ENCODE data around the gene GNB1.
A peak's percentile ranks its signal among the peaks of the same experiment; 100 is the strongest.

GNB1 gene

GRCh38 chr1:1915911-1916840 lies 25.3 kb upstream of the GNB1 start:
- Histone ChIP-seq H2BK5ac (ENCODE audit: low read length) (peak overlapping the region; percentile 66), H2BK12ac (ENCODE audit: low read length) (peak overlapping the region; percentile 73)
- no CpG with 5 or more reads among the region's 23 CpGs for WGBS, 2 donors (ENCODE audit: extremely low coverage in 2 of 2, insufficient read length in 2 of 2, insufficient replicate concordance in 1 of 2)

GRCh38 chr1:1914971-1915692 lies 24.2 kb upstream of the GNB1 start, which contains the start of gene CALML6:
Gene CALML6 (plus strand): TSS chr1:1915260. CDS start chr1:1915281, 21 bp downstream.
- Histone ChIP-seq H3K36me3 (replicated peaks in 1 of 2; ENCODE audit: control insufficient read depth in 2 of 2, insufficient read depth in 2 of 2, low read length in 2 of 2) (no peaks in the 10 kb centered on the region), H3K4me3 (ENCODE audit: low read length in 2 of 2) (no peak within 1 kb of the TSS), H2BK5ac (ENCODE audit: low read length) (peak within 1 kb of the TSS; percentile 66), H2BK12ac (ENCODE audit: low read length) (peak within 1 kb of the TSS; percentile 84), H2AFZ (ENCODE audit: low read length) (no peak within 1 kb of the TSS), H3K79me1 (ENCODE audit: low read depth, low read length) (peaks cover 3% of the 10 kb centered on the region), H3K18ac (ENCODE audit: low read length) (peak within 1 kb of the TSS; percentile 76), H3K4me1 (ENCODE audit: control insufficient read depth in 2 of 2, insufficient read depth in 1 of 2, low read depth in 1 of 2, low read length in 2 of 2) (peaks cover 8 to 10% of the 10 kb centered on the region in 2 donors), H3K4ac (ENCODE audit: low read length) (no peak within 1 kb of the TSS), H2BK120ac (ENCODE audit: low read depth, low read length) (no peak within 1 kb of the TSS), H4K8ac (ENCODE audit: low read depth, low read length) (peak within 1 kb of the TSS; percentile 4), H3K4me2 (ENCODE audit: insufficient read depth, low read length, poor library complexity, severe bottlenecking) (no peak within 1 kb of the TSS), H2BK15ac (ENCODE audit: low read length) (peak within 1 kb of the TSS; percentile 55), H3K27ac (replicated peaks; ENCODE audit: low read length) (no peak within 1 kb of the TSS), H4K91ac (ENCODE audit: low read depth, low read length, poor library complexity) (no peak within 1 kb of the TSS), H3K14ac (ENCODE audit: low read length) (no peak within 1 kb of the TSS), H3K9me3 (replicated peaks in 1 of 2; ENCODE audit: control insufficient read depth in 2 of 2, insufficient read depth in 1 of 2, low read depth in 1 of 2, low read length in 2 of 2) (no peaks in the 10 kb centered on the region), H3K27me3 (ENCODE audit: control insufficient read depth in 3 of 3, insufficient read depth in 3 of 3, low read depth in 1 of 3, low read length in 3 of 3) (peaks cover 0 to 47% (median 9%) of the 10 kb centered on the region in 3 experiments), H2AK5ac (ENCODE audit: low read depth, low read length) (peak within 1 kb of the TSS; percentile 97), H3K9ac (ENCODE audit: low read depth, low read length, poor library complexity) (peak within 1 kb of the TSS; percentile 77), H3K23ac (ENCODE audit: low read depth, low read length, poor library complexity) (peak within 1 kb of the TSS; percentile 73)
- no CpG with 5 or more reads among the region's 15 CpGs for WGBS, 2 donors (ENCODE audit: extremely low coverage in 2 of 2, insufficient read length in 2 of 2, insufficient replicate concordance in 1 of 2)
- DNase-seq (ENCODE audit: low spot score), result no peak

More at GRCh38 chr1:1915911-1916840, 25.3 kb upstream of the GNB1 start:
- H3K9me3 ChIP-seq (replicated peaks in 1 of 2; ENCODE audit: control insufficient read depth in 2 of 2, insufficient read depth in 1 of 2, low read depth in 1 of 2, low read length in 2 of 2), result no peaks in the 10 kb centered on the region
- no peak overlapping the region for H2BK120ac ChIP-seq (ENCODE audit: low read depth, low read length)
- no peak overlapping the region for H3K4ac ChIP-seq (ENCODE audit: low read length)
- no peak overlapping the region for H3K4me3 ChIP-seq (ENCODE audit: low read length in 2 of 2)
- DNase-seq (ENCODE audit: low spot score), result no peak
- H3K4me2 ChIP-seq (ENCODE audit: insufficient read depth, low read length, poor library complexity, severe bottlenecking), result no peak overlapping the region
- H3K36me3 ChIP-seq (replicated peaks in 1 of 2; ENCODE audit: control insufficient read depth in 2 of 2, insufficient read depth in 2 of 2, low read length in 2 of 2), result no peaks in the 10 kb centered on the region
- H3K18ac ChIP-seq (ENCODE audit: low read length), result no peak overlapping the region
- peaks cover 8 to 10% of the 10 kb centered on the region in 2 donors for H3K4me1 ChIP-seq (ENCODE audit: control insufficient read depth in 2 of 2, insufficient read depth in 1 of 2, low read depth in 1 of 2, low read length in 2 of 2)
- H2BK15ac ChIP-seq (ENCODE audit: low read length), result peak overlapping the region; percentile 55
- no peak overlapping the region for H4K8ac ChIP-seq (ENCODE audit: low read depth, low read length)
- no peak overlapping the region for H2AFZ ChIP-seq (ENCODE audit: low read length)
- peaks cover 0 to 49% (median 11%) of the 10 kb centered on the region in 3 experiments for H3K27me3 ChIP-seq (ENCODE audit: control insufficient read depth in 3 of 3, insufficient read depth in 3 of 3, low read depth in 1 of 3, low read length in 3 of 3)
- no peak overlapping the region for H3K27ac ChIP-seq (replicated peaks; ENCODE audit: low read length)
- peak overlapping the region; percentile 55 for H3K23ac ChIP-seq (ENCODE audit: low read depth, low read length, poor library complexity)
- H2AK5ac ChIP-seq (ENCODE audit: low read depth, low read length), result peak overlapping the region; percentile 97
- H4K91ac ChIP-seq (ENCODE audit: low read depth, low read length, poor library complexity), result no peak overlapping the region
- peaks cover 8% of the 10 kb centered on the region for H3K79me1 ChIP-seq (ENCODE audit: low read depth, low read length)
- peak overlapping the region; percentile 77 for H3K9ac ChIP-seq (ENCODE audit: low read depth, low read length, poor library complexity)
- H3K14ac ChIP-seq (ENCODE audit: low read length), result peak overlapping the region; percentile 56

DNA sequence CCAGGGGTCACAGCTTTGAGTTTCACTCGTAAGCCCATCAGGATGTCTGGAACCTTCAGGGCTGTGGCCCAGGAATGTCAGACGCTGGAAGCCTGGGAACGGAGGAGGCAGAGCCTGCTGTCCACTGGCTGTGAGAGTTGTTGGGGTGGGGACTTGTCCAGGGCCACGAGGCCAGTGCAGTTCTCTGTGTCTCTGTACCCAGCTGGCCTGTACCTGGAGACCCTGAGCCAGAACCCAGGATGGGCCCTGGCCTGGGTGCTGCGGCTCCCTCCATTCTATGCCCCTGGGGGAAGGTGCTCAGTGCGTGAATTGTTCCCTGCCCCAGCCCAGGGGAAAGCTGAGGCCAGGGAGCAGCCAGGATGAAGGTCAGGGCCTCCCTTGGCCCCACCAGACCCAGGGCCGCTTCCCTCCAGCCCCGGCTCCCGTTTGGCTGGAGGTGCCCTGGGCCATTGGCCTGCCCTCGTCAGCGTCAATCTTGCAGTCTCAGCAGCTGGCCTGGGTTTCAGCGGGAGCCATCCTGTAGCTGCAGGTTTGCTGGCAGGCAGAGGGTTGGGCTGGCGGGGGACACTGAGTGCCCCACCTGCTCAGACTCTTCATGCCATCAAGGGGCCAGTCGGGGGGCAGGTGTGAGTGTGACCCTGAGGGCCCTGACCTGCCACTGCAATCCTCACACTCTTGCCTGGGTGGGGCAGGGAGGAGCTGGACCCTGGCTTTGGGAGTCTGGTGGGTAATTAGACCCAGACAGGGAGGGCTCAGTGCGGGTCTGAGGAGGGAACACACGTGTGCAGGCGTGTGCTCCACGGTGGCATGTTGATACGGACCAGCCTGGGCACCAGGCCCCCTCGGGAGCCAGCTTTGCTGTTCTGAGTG lies 23.4 kb upstream of the GNB1 start:
- no peaks in the 10 kb centered on the region for H3K36me3 ChIP-seq (replicated peaks in 1 of 2; ENCODE audit: control insufficient read depth in 2 of 2, insufficient read depth in 2 of 2, low read length in 2 of 2)
- no peak for DNase-seq (ENCODE audit: low spot score)
- no peak overlapping the region for H3K4ac ChIP-seq (ENCODE audit: low read length)
- H3K14ac ChIP-seq (ENCODE audit: low read length), result no peak overlapping the region
- no peak overlapping the region for H4K91ac ChIP-seq (ENCODE audit: low read depth, low read length, poor library complexity)
- H3K18ac ChIP-seq (ENCODE audit: low read length), result peak overlapping the region; percentile 76
- peak overlapping the region; percentile 84 for H2BK12ac ChIP-seq (ENCODE audit: low read length)
- no peak overlapping the region for H3K4me3 ChIP-seq (ENCODE audit: low read length in 2 of 2)
- no peak overlapping the region for H2AFZ ChIP-seq (ENCODE audit: low read length)
- peak overlapping the region; percentile 97 for H2AK5ac ChIP-seq (ENCODE audit: low read depth, low read length)
- H3K9me3 ChIP-seq (replicated peaks in 1 of 2; ENCODE audit: control insufficient read depth in 2 of 2, insufficient read depth in 1 of 2, low read depth in 1 of 2, low read length in 2 of 2), result no peaks in the 10 kb centered on the region
- peak overlapping the region; percentile 70 for H3K9ac ChIP-seq (ENCODE audit: low read depth, low read length, poor library complexity)
- H3K79me1 ChIP-seq (ENCODE audit: low read depth, low read length), result peaks cover 3% of the 10 kb centered on the region
- H4K8ac ChIP-seq (ENCODE audit: low read depth, low read length), result no peak overlapping the region
- no peak overlapping the region for H3K4me2 ChIP-seq (ENCODE audit: insufficient read depth, low read length, poor library complexity, severe bottlenecking)
- peak overlapping the region; percentile 39 for H2BK5ac ChIP-seq (ENCODE audit: low read length)
- peak overlapping the region; percentile 73 for H3K23ac ChIP-seq (ENCODE audit: low read depth, low read length, poor library complexity)
- H3K27ac ChIP-seq (replicated peaks; ENCODE audit: low read length), result no peak overlapping the region
- peaks cover 4 to 8% of the 10 kb centered on the region in 2 donors for H3K4me1 ChIP-seq (ENCODE audit: control insufficient read depth in 2 of 2, insufficient read depth in 1 of 2, low read depth in 1 of 2, low read length in 2 of 2)
- H2BK120ac ChIP-seq (ENCODE audit: low read depth, low read length), result no peak overlapping the region
- H3K27me3 ChIP-seq (ENCODE audit: control insufficient read depth in 3 of 3, insufficient read depth in 3 of 3, low read depth in 1 of 3, low read length in 3 of 3), result peaks cover 0 to 51% (median 9%) of the 10 kb centered on the region in 3 experiments
- peak overlapping the region; percentile 10 for H2BK15ac ChIP-seq (ENCODE audit: low read length)
- no CpG with 5 or more reads among the region's 20 CpGs for WGBS, 2 donors (ENCODE audit: extremely low coverage in 2 of 2, insufficient read length in 2 of 2, insufficient replicate concordance in 1 of 2)
